Adrenal gland (tissue), 12 donors: Measurements from ENCODE around the gene TNFRSF12A. TPM values are rescaled to one million over a fixed set of nuclear protein-coding genes. Genes with fewer than 3 reads are reported as not detected.

Experiments used
- DNase-seq, 7 donors: peaks; one replicate each; pipeline ENCODE4 v3.0.0-alpha.2; 2019 to 2020
- H3K27ac ChIP-seq, 5 donors: fragments of 200-600 bp; sonication (generic) in 4 of 5; 1 replicate in 3 of 5; 2 replicates in 2 of 5; pipeline versions ENCODE4 v1.5.1 to v1.8.0; 2016 to 2020; ENCODE audit warnings: mild to moderate bottlenecking in 1 of 5
- H3K27me3 ChIP-seq: fragments of 200-600 bp; 2 replicates; pipeline ENCODE4 v1.8.0; 2021
- H3K36me3 ChIP-seq, 2 donors: fragments of 200-600 bp; replicated peaks in 1 of 2; 1 replicate in 1 of 2; 2 replicates in 1 of 2; pipeline versions ENCODE4 v1.5.1 to v1.8.0; 2018 to 2022
- H3K4me1 ChIP-seq, 2 donors: fragments of 200-600 bp; replicated peaks in 1 of 2; 1 replicate in 1 of 2; 2 replicates in 1 of 2; pipeline versions ENCODE4 v1.5.1 to v1.8.0; 2018 to 2021
- H3K4me3 ChIP-seq, 4 donors: fragments of 200-600 bp; sonication (generic) in 3 of 4; one replicate each; pipeline ENCODE4 v1.5.1; 2016 to 2018
- H3K9me3 ChIP-seq, 3 donors: fragments of 200-600 bp; sonication (generic) in 1 of 3; replicated peaks in 1 of 3; 1 replicate in 2 of 3; 2 replicates in 1 of 3; pipeline versions ENCODE4 v1.5.1 to v1.8.0; 2016 to 2021
- CTCF ChIP-seq, 6 experiments: fragments of 450-650 bp in 4 of 6; fragments of 200-600 bp in 2 of 6; sonication (generic) in 1 of 6; IDR thresholded peaks; 1 replicate in 5 of 6; 2 replicates in 1 of 6; pipeline versions ENCODE4 v1.5.1 to v1.8.0; 2016 to 2021; ENCODE audit warnings: antibody characterized with exemption in 6 of 6, mild to moderate bottlenecking in 2 of 6, moderate library complexity in 1 of 6
- POLR2A ChIP-seq, 2 donors: fragments of 450-650 bp; IDR thresholded peaks; one replicate each; pipeline ENCODE4 v1.6.1; 2017; ENCODE audit warnings: antibody characterized with exemption in 2 of 2, mild to moderate bottlenecking in 2 of 2, moderate library complexity in 1 of 2
- WGBS, 4 donors: extraction: QIAGEN DNeasy Blood & Tissue Kit in 2 of 4; methylation state at CpG; one replicate each; pipeline versions ENCODE4 v1.1.5 to v1.1.7; 2013 to 2017; 5-methylcytosine and 5-hydroxymethylcytosine counted together
- intact Hi-C, 2 donors: fragments of 100-400 bp; cut with DNase I; formaldehyde crosslinking; loops; one replicate each; pipeline versions ENCODE4 v1.14.1 to v1.15.0; 2022 to 2023
- polyA plus RNA-seq, 3 donors: library from polyadenylated mRNA; stranded (reverse); fragments of 200-250 nt in 2 of 3; fragments of 350-450 nt in 1 of 3; fragmentation: Illumina TruSeq in 1 of 3; extraction: RNeasy Lipid Tissue Mini Kit (QIAGEN cat#74804) in 1 of 3; gene quantifications; one replicate each; pipeline ENCODE4 v1.2.3, GENCODE V29; 2013 to 2014
- total RNA-seq, 9 donors: library from RNA; depleted of rRNA in 4 of 9; stranded (reverse); fragments of >200 nt in 4 of 9; fragments of 120-200 nt in 1 of 9; fragmentation: NEBNext Ultra II Directional in 1 of 9; extraction: Animal tissue kit (Norgen Biotek cat#: 25700) in 1 of 9; gene quantifications; one replicate each; pipeline versions ENCODE4 v1.1.0 to v1.2.4, GENCODE V29; 2013 to 2023
- donor health status: healthy with polysubstance abuse.
- donor health status: Bipolar disorder and iron deficiency.
- donor health status: DM: yes; HTN: yes; CAD: no.
- donor health status: DM: no; HTN: no; CAD: no.
- donor health status: DM: no; HTN: no; CAD: no.
- donor health status: DM: yes; HTN: yes; CAD: no.

TNFRSF12A gene
- total and polyA plus RNA-seq, 12 donors: 8.8 to 175 (median 42.6) TPM

DNA sequence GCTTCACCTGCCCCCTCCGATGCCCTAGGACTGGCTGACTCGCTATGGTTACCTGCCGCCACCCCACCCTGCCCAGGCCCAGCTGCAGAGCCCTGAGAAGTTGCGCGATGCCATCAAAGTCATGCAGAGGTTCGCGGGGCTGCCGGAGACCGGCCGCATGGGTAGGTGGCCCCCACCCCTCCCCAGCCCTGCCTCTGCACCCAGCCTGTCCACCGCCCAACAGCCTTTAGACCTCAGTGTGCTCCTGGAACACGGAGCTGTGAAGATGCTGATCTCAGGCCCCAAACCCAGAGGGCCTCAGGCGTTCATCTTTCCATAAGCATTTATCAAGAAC is 27.2 kb downstream of the TNFRSF12A start:
- TF ChIP-seq POLR2A (IDR thresholded peaks at IDR 0.05) (no peak), CTCF (IDR thresholded peaks at IDR 0.05) (no peak)
- Histone ChIP-seq H3K4me1 (peaks cover 4 to 13% of the 10 kb centered on the region in 2 donors), H3K9me3 (no peaks in the 10 kb centered on the region), H3K4me3 (no peak overlapping the region), H3K27ac (no peak overlapping the region), H3K36me3 (no peaks in the 10 kb centered on the region), H3K27me3 (peaks cover 58% of the 10 kb centered on the region)
- WGBS, 4 donors: 18 to 24% (median 21%) methylated on average over 3 to 13 of the region's 13 CpGs
- intact Hi-C loops: no loop called here
- no peak for DNase-seq

- DNase-seq: no peak
- no peaks in the 10 kb centered on the region for H3K36me3 ChIP-seq
- no peak overlapping the region for H3K4me3 ChIP-seq
- 76 to 89% (median 80%) methylated on average over 10 to 26 of the region's 26 CpGs for WGBS, 4 donors
- no peaks in the 10 kb centered on the region for H3K9me3 ChIP-seq
- intact Hi-C loops: loop anchor here in 1 of 2 donors (10.0 kb wide), 2 partner anchors 75 to 125 kb away; no protein-coding TSS in a partner anchor
- TF ChIP-seq POLR2A (IDR thresholded peaks at IDR 0.05) (no peak), CTCF (IDR thresholded peaks at IDR 0.05) (no peak)
- H3K4me1 ChIP-seq: peaks cover 4 to 13% of the 10 kb centered on the region in 2 donors
- H3K27me3 ChIP-seq: peaks cover 36% of the 10 kb centered on the region
- no peak overlapping the region for H3K27ac ChIP-seq
Measured at GRCh38 chr16:3049921-3050481, 29.8 kb downstream of the TNFRSF12A start.

GRCh38 chr16:3050487-3050886 is 30.3 kb downstream of the TNFRSF12A start:
- intact Hi-C loops: loop anchor here in 1 of 2 donors (10.0 kb wide), 2 partner anchors 74 to 124 kb away; no protein-coding TSS in a partner anchor
- no peak overlapping the region for H3K4me3 ChIP-seq
- H3K9me3 ChIP-seq: no peaks in the 10 kb centered on the region
- peaks cover 32% of the 10 kb centered on the region for H3K27me3 ChIP-seq
- WGBS, 4 donors: 78 to 86% (median 81%) methylated on average over 5 of the region's 5 CpGs
- H3K36me3 ChIP-seq: no peaks in the 10 kb centered on the region
- no peak for DNase-seq
- no peak overlapping the region for H3K27ac ChIP-seq
- TF ChIP-seq CTCF (IDR thresholded peaks at IDR 0.05) (no peak), POLR2A (IDR thresholded peaks at IDR 0.05) (no peak)
- H3K4me1 ChIP-seq: peaks cover under 1 to 13% of the 10 kb centered on the region in 2 donors

- WGBS, 4 donors: 28 to 54% (median 41%) methylated on average over 3 to 4 of the region's 4 CpGs
- peaks cover 27% of the 10 kb centered on the region for H3K27me3 ChIP-seq
- intact Hi-C loops: loop anchor here in 1 of 2 donors (10.0 kb wide), 2 partner anchors 74 to 124 kb away; no protein-coding TSS in a partner anchor
Measured at GRCh38 chr16:3051009-3051408, 30.8 kb downstream of the TNFRSF12A start.

More at GRCh38 chr16:3051009-3051408, 30.8 kb downstream of the TNFRSF12A start:
- H3K27ac ChIP-seq: no peak overlapping the region
- no peak overlapping the region for H3K4me3 ChIP-seq
- no peak for DNase-seq
- peaks cover 0 to 8% of the 10 kb centered on the region in 2 donors for H3K4me1 ChIP-seq
- no peaks in the 10 kb centered on the region for H3K36me3 ChIP-seq
- TF ChIP-seq POLR2A (IDR thresholded peaks at IDR 0.05): no peak
- TF ChIP-seq CTCF (IDR thresholded peaks at IDR 0.05): no peak
- no peaks in the 10 kb centered on the region for H3K9me3 ChIP-seq
